H9 (cell line): ENCODE results near the gene C3orf20. TPM values are rescaled to one million over a fixed set of nuclear protein-coding genes. Genes with fewer than 3 reads are reported as not detected.

Source experiments
- DNase-seq: peaks from one replicate; pipeline ENCODE4 v3.0.0-alpha.2; 2017
- H2AFZ ChIP-seq: one replicate; pipeline ENCODE4 v1.6.1; 2013; ENCODE audit warnings: mild to moderate bottlenecking, low read length, control low read depth, moderate library complexity
- H2AK5ac ChIP-seq: 2 replicates; pipeline ENCODE4 v1.6.1; 2013; ENCODE audit warnings: low read length, control low read depth, mixed read lengths; ENCODE audit not compliant: insufficient read length
- H2BK120ac ChIP-seq: one replicate; pipeline ENCODE4 v1.6.1; 2013; ENCODE audit warnings: low read depth, mild to moderate bottlenecking, low read length, control low read depth, inconsistent platforms; ENCODE audit not compliant: poor library complexity, severe bottlenecking
- H2BK12ac ChIP-seq: 2 replicates; pipeline ENCODE4 v1.6.1; 2013; ENCODE audit warnings: low read length, control low read depth, mixed read lengths, low read depth; ENCODE audit not compliant: insufficient read length
- H2BK15ac ChIP-seq: 2 replicates; pipeline ENCODE4 v1.6.1; 2013; ENCODE audit warnings: low read depth, low read length, control low read depth
- H2BK20ac ChIP-seq: one replicate; pipeline ENCODE4 v1.6.1; 2013; ENCODE audit warnings: low read depth, mild to moderate bottlenecking, low read length, control low read depth, inconsistent platforms; ENCODE audit not compliant: poor library complexity, severe bottlenecking
- H2BK5ac ChIP-seq: 2 replicates; pipeline ENCODE4 v1.6.1; 2013; ENCODE audit warnings: low read length, control low read depth, mixed read lengths; ENCODE audit not compliant: insufficient read length
- H3K14ac ChIP-seq: 2 replicates; pipeline ENCODE4 v1.6.1; 2013; ENCODE audit warnings: low read length, control low read depth; ENCODE audit not compliant: insufficient read depth
- H3K18ac ChIP-seq: 2 replicates; pipeline ENCODE4 v1.6.1; 2013; ENCODE audit warnings: low read depth, mild to moderate bottlenecking, mixed read lengths, low read length, control low read depth; ENCODE audit not compliant: insufficient read length
- H3K23ac ChIP-seq: 2 replicates; pipeline ENCODE4 v1.6.1; 2013; ENCODE audit warnings: low read length, control low read depth, mixed read lengths, low read depth; ENCODE audit not compliant: insufficient read length
- H3K23me2 ChIP-seq: 2 replicates; pipeline ENCODE4 v1.6.1; 2013; ENCODE audit warnings: low read depth, mild to moderate bottlenecking, mixed read lengths, low read length, control low read depth; ENCODE audit not compliant: insufficient read length, poor library complexity, severe bottlenecking
- H3K27ac ChIP-seq: 2 replicates; pipeline ENCODE4 v1.5.1; 2013; ENCODE audit warnings: low read length, control low read depth, mixed read lengths, low read depth; ENCODE audit not compliant: insufficient read length
- H3K27me3 ChIP-seq: 2 replicates; pipeline ENCODE4 v1.6.1; 2013; ENCODE audit warnings: low read length, control low read depth, inconsistent platforms; ENCODE audit not compliant: insufficient read depth
- H3K4ac ChIP-seq: 2 replicates; pipeline ENCODE4 v1.6.1; 2013; ENCODE audit warnings: low read depth, mild to moderate bottlenecking, control low read depth, inconsistent platforms, low read length, moderate library complexity
- H3K4me1 ChIP-seq: 2 replicates; pipeline ENCODE4 v1.6.1; 2013; ENCODE audit warnings: low read length, control low read depth, inconsistent platforms; ENCODE audit not compliant: insufficient read depth
- H3K4me2 ChIP-seq: 2 replicates; pipeline ENCODE4 v1.6.1; 2013; ENCODE audit warnings: low read length, control low read depth, mixed read lengths; ENCODE audit not compliant: insufficient read length, insufficient read depth
- H3K56ac ChIP-seq: 2 replicates; pipeline ENCODE4 v1.6.1; 2013; ENCODE audit warnings: low read depth, mild to moderate bottlenecking, mixed read lengths, low read length, control low read depth; ENCODE audit not compliant: insufficient read length
- H3K79me1 ChIP-seq: 2 replicates; pipeline ENCODE4 v1.6.1; 2013; ENCODE audit warnings: low read depth, mild to moderate bottlenecking, moderate library complexity, low read length, control low read depth, inconsistent platforms; ENCODE audit not compliant: insufficient read depth, poor library complexity, severe bottlenecking
- H3K79me2 ChIP-seq: 2 replicates; pipeline ENCODE4 v1.6.1; 2013; ENCODE audit warnings: low read length, control low read depth, inconsistent platforms; ENCODE audit not compliant: insufficient read depth
- H3K9ac ChIP-seq: 2 replicates; pipeline ENCODE4 v1.6.1; 2013; ENCODE audit warnings: low read length, control low read depth, mixed read lengths; ENCODE audit not compliant: insufficient read length; ENCODE audit errors: extremely low read depth
- H3K9me3 ChIP-seq: one replicate; pipeline ENCODE4 v1.6.1; 2013; ENCODE audit warnings: low read depth, low read length, inconsistent platforms; ENCODE audit not compliant: control insufficient read depth
- H3T11ph ChIP-seq: one replicate; pipeline ENCODE4 v1.6.1; 2013; ENCODE audit warnings: mild to moderate bottlenecking, low read length, control low read depth, inconsistent platforms
- H4K20me1 ChIP-seq: one replicate; pipeline ENCODE4 v1.6.1; 2013; ENCODE audit not compliant: control insufficient read depth, insufficient read length, insufficient read depth
- H4K5ac ChIP-seq: 2 replicates; pipeline ENCODE4 v1.6.1; 2013; ENCODE audit warnings: low read depth, mild to moderate bottlenecking, mixed read lengths, low read length, control low read depth; ENCODE audit not compliant: insufficient read length
- H4K8ac ChIP-seq: replicated peaks from 2 replicates; pipeline ENCODE4 v1.6.1; 2013; ENCODE audit warnings: low read length, control low read depth, mixed read lengths, low read depth; ENCODE audit not compliant: insufficient read length
- H4K91ac ChIP-seq: 2 replicates; pipeline ENCODE4 v1.6.1; 2013; ENCODE audit warnings: low read depth, mild to moderate bottlenecking, moderate library complexity, mixed read lengths, low read length, control low read depth; ENCODE audit not compliant: insufficient read length
- H3K27ac Mint-ChIP-seq, 3 experiments: 2 replicates in 2 of 3; 3 replicates in 1 of 3; pipeline ENCODE4 v1.8.0; 2020 to 2021; ENCODE audit warnings: mixed read lengths in 3 of 3, mild to moderate bottlenecking in 1 of 3, moderate library complexity in 1 of 3
- H3K27me3 Mint-ChIP-seq: 2 replicates; pipeline ENCODE4 v1.8.0; 2021; ENCODE audit warnings: low read depth, mild to moderate bottlenecking, moderate library complexity, mixed read lengths
- H3K36me3 Mint-ChIP-seq, 3 experiments: 2 replicates in 2 of 3; 3 replicates in 1 of 3; pipeline ENCODE4 v1.8.0; 2020 to 2021; ENCODE audit warnings: low read depth in 3 of 3, mixed read lengths in 3 of 3; ENCODE audit not compliant: insufficient read depth in 1 of 3
- H3K4me1 Mint-ChIP-seq, 2 experiments: 2 replicates each; pipeline ENCODE4 v1.8.0; 2020; ENCODE audit warnings: mixed read lengths in 2 of 2
- H3K4me3 Mint-ChIP-seq, 2 experiments: 2 replicates in 1 of 2; 3 replicates in 1 of 2; pipeline ENCODE4 v1.8.0; 2020 to 2021; ENCODE audit warnings: mild to moderate bottlenecking in 2 of 2, mixed read lengths in 2 of 2, moderate library complexity in 1 of 2
- H3K9me3 Mint-ChIP-seq, 2 experiments: 2 replicates in 1 of 2; 3 replicates in 1 of 2; pipeline ENCODE4 v1.8.0; 2020; ENCODE audit warnings: mild to moderate bottlenecking in 2 of 2, mixed read lengths in 2 of 2, moderate library complexity in 1 of 2
- CTCF ChIP-seq: fragments of 200-600 bp; sonication (generic); conservative IDR thresholded peaks from 3 replicates; pipeline ENCODE4 v1.8.0; 2021; ENCODE audit warnings: antibody characterized with exemption, mild to moderate bottlenecking
- WGBS: extraction: QIAGEN DNeasy Blood & Tissue Kit; methylation state at CpG from one replicate; pipeline ENCODE4 v1.1.7; 2013; ENCODE audit warnings: missing lambda C conversion rate, low lambda C conversion rate, mixed read lengths; ENCODE audit not compliant: insufficient read length; ENCODE audit errors: extremely low coverage; 5-methylcytosine and 5-hydroxymethylcytosine counted together
- total RNA-seq: library from RNA; stranded (reverse); gene quantifications from 2 replicates; pipeline ENCODE4 v1.2.1, GENCODE V29; 2021

The C3orf20 gene
- total RNA-seq, 1 experiment from 2014 or later = not detected

- Histone ChIP-seq H4K8ac (no peak overlapping the region), H3K4ac (no peak overlapping the region), H3K23me2 (no peaks in the 10 kb centered on the region), H4K5ac (no peak overlapping the region), H3K23ac (no peak overlapping the region), H2AK5ac (no peak overlapping the region), H3K9me3 (no peaks in the 10 kb centered on the region), H2BK20ac (no peak overlapping the region), H3K18ac (no peak overlapping the region), H3K56ac (no peak overlapping the region), H3K27ac (no peak overlapping the region), H3K79me2 (no peaks in the 10 kb centered on the region), H3K4me1 (no peaks in the 10 kb centered on the region), H2AFZ (no peak overlapping the region), H3K79me1 (no peaks in the 10 kb centered on the region), H2BK5ac (no peak overlapping the region), H4K20me1 (no peaks in the 10 kb centered on the region), H4K91ac (no peak overlapping the region), H2BK15ac (no peak overlapping the region), H3K4me2 (no peak overlapping the region), H2BK120ac (no peak overlapping the region), H3K27me3 (no peaks in the 10 kb centered on the region), H3K9ac (no peak overlapping the region), H3T11ph (no peak overlapping the region), H2BK12ac (no peak overlapping the region), H3K14ac (no peak overlapping the region)
- Mint-ChIP-seq H3K27ac (no peak overlapping the region; a peak in 1 of 7 replicates), H3K4me3 (no peak overlapping the region), H3K36me3 (peaks cover 25 to 90% (median 75%) of the 10 kb centered on the region in 3 experiments; a peak in 6 of 7 replicates), H3K27me3 (no peaks in the 10 kb centered on the region), H3K9me3 (no peaks in the 10 kb centered on the region), H3K4me1 (no peaks in the 10 kb centered on the region)
- no CpG with 5 or more reads among the region's 5 CpGs for WGBS
- no peak for DNase-seq
- TF ChIP-seq CTCF = no peak
These were observed 11.4 kb upstream of the C3orf20 start for GRCh38 chr3:14663396-14664135.
